SU-DHL-6 (cell line): ENCODE data around the gene NAA38.
A peak's percentile ranks its signal among the peaks of the same experiment; 100 is the strongest.

Source experiments
- H2AFZ ChIP-seq: fragments of 200-600 bp; sonication (generic); 2 replicates; pipeline ENCODE4 v1.6.1; 2014; ENCODE audit warnings: low read depth, mild to moderate bottlenecking, moderate library complexity, mixed read lengths, antibody characterized with exemption, low read length; ENCODE audit not compliant: severe bottlenecking
- H3F3A ChIP-seq: fragments of 200-600 bp; shearing (Covaris generic); 2 replicates; pipeline ENCODE4 v1.6.0; 2016; ENCODE audit warnings: antibody characterized with exemption, mild to moderate bottlenecking; ENCODE audit not compliant: insufficient read depth
- H3K27ac ChIP-seq: fragments of 200-600 bp; sonication (generic); 2 replicates; pipeline ENCODE4 v1.5.1; 2016; ENCODE audit warnings: low read depth, mild to moderate bottlenecking, low read length, moderate library complexity, mixed read lengths
- H3K27me3 ChIP-seq: fragments of 200-600 bp; sonication (generic), shearing (Covaris generic); 2 replicates; pipeline ENCODE4 v1.6.0; 2014; ENCODE audit warnings: mild to moderate bottlenecking, low read length
- H3K36me3 ChIP-seq: fragments of 200-600 bp; sonication (generic); 2 replicates; pipeline ENCODE4 v1.6.1; 2014; ENCODE audit warnings: mild to moderate bottlenecking, low read length, mixed read lengths
- H3K4me2 ChIP-seq: fragments of 300-600, 200-600 bp; shearing (Covaris generic), sonication (generic); 2 replicates; pipeline ENCODE4 v1.6.0; 2014; ENCODE audit warnings: low read length, low read depth, mild to moderate bottlenecking; ENCODE audit not compliant: poor library complexity, severe bottlenecking
- H3K4me3 ChIP-seq: fragments of 200-600 bp; sonication (generic); 2 replicates; pipeline ENCODE4 v1.5.1; 2014; ENCODE audit warnings: antibody characterized with exemption, low read length, mild to moderate bottlenecking, mixed read lengths; ENCODE audit not compliant: insufficient read depth, poor library complexity, severe bottlenecking
- H3K79me2 ChIP-seq: fragments of 200-600 bp; sonication (generic); 2 replicates; pipeline ENCODE4 v1.6.1; 2014; ENCODE audit warnings: mild to moderate bottlenecking, low read length, moderate library complexity; ENCODE audit not compliant: insufficient read depth
- H3K9ac ChIP-seq: fragments of 200-600 bp; sonication (generic); 2 replicates; pipeline ENCODE4 v1.7.0; 2014; ENCODE audit warnings: mild to moderate bottlenecking, low read length
- H3K9me2 ChIP-seq: fragments of 200-600 bp; sonication (generic); replicated peaks from 2 replicates; pipeline ENCODE4 v1.6.1; 2014; ENCODE audit warnings: low read length; ENCODE audit not compliant: insufficient read depth
- H3K9me3 ChIP-seq: fragments of 200-600 bp; sonication (generic); 2 replicates; pipeline ENCODE4 v1.6.1; 2014; ENCODE audit warnings: low read length, mixed read lengths; ENCODE audit not compliant: insufficient read depth
- H4K20me1 ChIP-seq: fragments of 200-600 bp; sonication (generic); 2 replicates; pipeline ENCODE4 v1.6.1; 2014; ENCODE audit warnings: low read depth, mild to moderate bottlenecking, antibody characterized with exemption, low read length, moderate library complexity, mixed read lengths
- CTCF ChIP-seq: fragments of 200-600 bp; sonication (generic); IDR thresholded peaks from one replicate; pipeline ENCODE4 v1.5.1; 2017; ENCODE audit warnings: antibody characterized with exemption, mild to moderate bottlenecking, low read length, moderate library complexity; ENCODE audit not compliant: insufficient read depth, poor library complexity, severe bottlenecking
- EZH2phosphoT487 ChIP-seq: fragments of 200-600 bp; sonication (generic), shearing (Covaris generic); conservative IDR thresholded peaks from 2 replicates; pipeline ENCODE4 v1.6.1; 2018; ENCODE audit warnings: mild to moderate bottlenecking, antibody characterized with exemption, low read length, moderate library complexity, mixed read lengths

NAA38 gene

GRCh38 chr17:7833795-7834541 lies 23.4 kb downstream of the NAA38 start, which contains the start of gene KDM6B:
Gene KDM6B, plus strand, starts transcription at chr17:7834217. Its CDS starts 11,338 bp downstream, at chr17:7845555.
- Histone ChIP-seq H3F3A (peaks cover 29% of the 10 kb centered on the region), H3K9me2 (no peaks in the 10 kb centered on the region), H3K4me3 (peak within 1 kb of the TSS; percentile 81), H3K27me3 (no peaks in the 10 kb centered on the region), H3K27ac (peak within 1 kb of the TSS; percentile 92), H3K9me3 (no peaks in the 10 kb centered on the region), H3K9ac (peak within 1 kb of the TSS; percentile 71), H2AFZ (peak within 1 kb of the TSS; percentile 86), H3K4me2 (peak within 1 kb of the TSS; percentile 94), H3K79me2 (no peaks in the 10 kb centered on the region), H4K20me1 (no peaks in the 10 kb centered on the region), H3K36me3 (no peaks in the 10 kb centered on the region)
- no peak for TF ChIP-seq CTCF
- TF ChIP-seq EZH2phosphoT487: no peak

GRCh38 chr17:7833011-7833794 lies 24.2 kb downstream of the NAA38 start:
- no peak for TF ChIP-seq EZH2phosphoT487
- no peak for TF ChIP-seq CTCF
- H2AFZ ChIP-seq: peak overlapping the region; percentile 86
- H3K9me2 ChIP-seq: no peaks in the 10 kb centered on the region
- no peaks in the 10 kb centered on the region for H4K20me1 ChIP-seq
- H3K4me3 ChIP-seq: peak overlapping the region; percentile 81
- no peak overlapping the region for H3K27ac ChIP-seq
- H3K9ac ChIP-seq: peak overlapping the region; percentile 71
- H3K79me2 ChIP-seq: no peaks in the 10 kb centered on the region
- no peaks in the 10 kb centered on the region for H3K27me3 ChIP-seq
- no peaks in the 10 kb centered on the region for H3K36me3 ChIP-seq
- H3F3A ChIP-seq: peaks cover 23% of the 10 kb centered on the region
- no peaks in the 10 kb centered on the region for H3K9me3 ChIP-seq
- H3K4me2 ChIP-seq: peak overlapping the region; percentile 94

- no peaks in the 10 kb centered on the region for H4K20me1 ChIP-seq
- TF ChIP-seq CTCF (no peak), EZH2phosphoT487 (no peak)
- no peak overlapping the region for H3K27ac ChIP-seq
- no peak overlapping the region for H3K9ac ChIP-seq
- H3K9me3 ChIP-seq: no peaks in the 10 kb centered on the region
- H2AFZ ChIP-seq: no peak overlapping the region
- H3K36me3 ChIP-seq: no peaks in the 10 kb centered on the region
- H3K9me2 ChIP-seq: no peaks in the 10 kb centered on the region
- peaks cover 18% of the 10 kb centered on the region for H3F3A ChIP-seq
- H3K79me2 ChIP-seq: no peaks in the 10 kb centered on the region
- no peak overlapping the region for H3K4me2 ChIP-seq
- no peak overlapping the region for H3K4me3 ChIP-seq
- H3K27me3 ChIP-seq: no peaks in the 10 kb centered on the region
Measured at GRCh38 chr17:7832431-7832830, 24.9 kb downstream of the NAA38 start.
